Endodermal cell (in vitro differentiated cells): ENCODE data around the gene DHRS7B. TPM values are rescaled to one million over a fixed set of nuclear protein-coding genes. Genes with fewer than 3 reads are reported as not detected.

Source experiments
- DNase-seq: peaks from one replicate; pipeline ENCODE4 v3.0.0-alpha.2; 2017
- H3K27ac ChIP-seq: 2 replicates; pipeline ENCODE4 v1.5.1; 2013; ENCODE audit warnings: mild to moderate bottlenecking, low read depth, low read length, moderate library complexity
- H3K27me3 ChIP-seq: 2 replicates; pipeline ENCODE4 v1.6.1; 2013; ENCODE audit warnings: mild to moderate bottlenecking, low read length, moderate library complexity; ENCODE audit not compliant: insufficient read depth, control insufficient read depth, poor library complexity, severe bottlenecking
- H3K36me3 ChIP-seq: 2 replicates; pipeline ENCODE4 v1.7.0; 2013; ENCODE audit warnings: mild to moderate bottlenecking, low read length, moderate library complexity; ENCODE audit not compliant: control insufficient read depth, insufficient read depth
- H3K4me1 ChIP-seq: one replicate; pipeline ENCODE4 v1.7.0; 2013; ENCODE audit warnings: low read length; ENCODE audit not compliant: control insufficient read depth, insufficient read depth
- H3K4me3 ChIP-seq: 2 replicates; pipeline ENCODE4 v1.5.1; 2013; ENCODE audit warnings: mild to moderate bottlenecking, low read length, moderate library complexity
- H3K9ac ChIP-seq: 2 replicates; pipeline ENCODE4 v1.6.1; 2013; ENCODE audit warnings: mild to moderate bottlenecking, low read length, moderate library complexity; ENCODE audit not compliant: poor library complexity, severe bottlenecking; ENCODE audit errors: extremely low read depth
- H3K9me3 ChIP-seq: 2 replicates; pipeline ENCODE4 v1.6.1; 2013; ENCODE audit warnings: mild to moderate bottlenecking, low read length, moderate library complexity; ENCODE audit not compliant: control insufficient read depth
- H3K27ac Mint-ChIP-seq: 2 replicates; pipeline ENCODE4 v1.8.0; 2020; ENCODE audit warnings: mixed read lengths
- H3K27me3 Mint-ChIP-seq: 2 replicates; pipeline ENCODE4 v1.8.0; 2021; ENCODE audit warnings: mild to moderate bottlenecking, mixed read lengths; ENCODE audit not compliant: insufficient read depth
- H3K36me3 Mint-ChIP-seq: 2 replicates; pipeline ENCODE4 v1.8.0; 2020; ENCODE audit warnings: low read depth, mixed read lengths
- H3K4me1 Mint-ChIP-seq: 2 replicates; pipeline ENCODE4 v1.8.0; 2020; ENCODE audit warnings: mixed read lengths
- H3K4me3 Mint-ChIP-seq: 2 replicates; pipeline ENCODE4 v1.8.0; 2020; ENCODE audit warnings: mild to moderate bottlenecking, moderate library complexity, mixed read lengths
- H3K9me3 Mint-ChIP-seq: 2 replicates; pipeline ENCODE4 v1.8.0; 2020; ENCODE audit warnings: mild to moderate bottlenecking, mixed read lengths
- CTCF ChIP-seq: fragments of 200-600 bp; sonication (generic); conservative IDR thresholded peaks from 2 replicates; pipeline ENCODE4 v1.5.0; 2021; ENCODE audit warnings: antibody characterized with exemption, mild to moderate bottlenecking
- WGBS, 2 experiments: methylation state at CpG; one replicate each; pipeline versions ENCODE4 v1.1.5 to v1.1.7; 2013; ENCODE audit warnings: missing lambda C conversion rate in 2 of 2, mixed read lengths in 1 of 2; ENCODE audit not compliant: insufficient coverage in 1 of 2, insufficient read length in 1 of 2; 5-methylcytosine and 5-hydroxymethylcytosine counted together
- total RNA-seq, 2 donors: library from RNA; stranded (reverse); fragmentation: NEBNext Ultra II Directional in 1 of 2; extraction: Animal tissue kit (Norgen Biotek cat#: 25700) in 1 of 2; gene quantifications; 2 replicates in 1 of 2; 3 replicates in 1 of 2; pipeline ENCODE4 v1.2.1, GENCODE V29; 2021

The DHRS7B gene
- total RNA-seq, 2 donors from 2014 or later, result 20.8 to 24.2 TPM

- H3K4me3 ChIP-seq, result peak overlapping the region; percentile 89
- Mint-ChIP-seq H3K9me3 (peaks cover 3% of the 10 kb centered on the region), H3K27me3 (no peaks in the 10 kb centered on the region), H3K27ac (no peak overlapping the region), H3K4me1 (peaks cover 2% of the 10 kb centered on the region), H3K36me3 (peaks cover 5% of the 10 kb centered on the region), H3K4me3 (peak overlapping the region; percentile 88)
- no peak for DNase-seq
- WGBS, 2 experiments, result 81 to 83% methylated on average over 4 of the region's 6 CpGs
- TF ChIP-seq CTCF, result no peak
- H3K36me3 ChIP-seq, result peaks cover 6% of the 10 kb centered on the region
- no peaks in the 10 kb centered on the region for H3K9me3 ChIP-seq
- no peak overlapping the region for H3K9ac ChIP-seq
- H3K4me1 ChIP-seq, result no peaks in the 10 kb centered on the region
- H3K27ac ChIP-seq, result no peak overlapping the region
- H3K27me3 ChIP-seq, result no peaks in the 10 kb centered on the region
Observed at GRCh38 chr17:21125862-21126261, 902 bp upstream of the DHRS7B start.

- 29 to 35% methylated on average over 4 to 9 of the region's 9 CpGs for WGBS, 2 experiments
- TF ChIP-seq CTCF, result no peak
- Histone ChIP-seq H3K27me3 (no peaks in the 10 kb centered on the region), H3K4me1 (no peaks in the 10 kb centered on the region), H3K9ac (peak overlapping the region; percentile 93), H3K27ac (no peak overlapping the region), H3K9me3 (peaks cover 8% of the 10 kb centered on the region), H3K36me3 (peaks cover 9% of the 10 kb centered on the region), H3K4me3 (peak overlapping the region; percentile 89)
- Mint-ChIP-seq H3K4me3 (peak overlapping the region; percentile 88), H3K27me3 (no peaks in the 10 kb centered on the region), H3K4me1 (peaks cover 8% of the 10 kb centered on the region), H3K36me3 (peaks cover 9% of the 10 kb centered on the region), H3K27ac (peak overlapping the region; percentile 92), H3K9me3 (peaks cover 14% of the 10 kb centered on the region)
- DNase-seq, result no peak
Observed at GRCh38 chr17:21127509-21128077, 829 bp downstream of the DHRS7B start.

GRCh38 chr17:21129023-21129681 lies 2.4 kb downstream of the DHRS7B start:
- Mint-ChIP-seq H3K27me3 (no peaks in the 10 kb centered on the region), H3K27ac (peak overlapping the region; percentile 27)

More at GRCh38 chr17:21129023-21129681, 2.4 kb downstream of the DHRS7B start:
- Histone ChIP-seq H3K4me1 (no peaks in the 10 kb centered on the region), H3K9ac (no peak overlapping the region), H3K9me3 (peaks cover 24% of the 10 kb centered on the region), H3K36me3 (peaks cover 15% of the 10 kb centered on the region), H3K4me3 (no peak overlapping the region), H3K27me3 (no peaks in the 10 kb centered on the region), H3K27ac (no peak overlapping the region)
- peak overlapping the region; percentile 88 for H3K4me3 Mint-ChIP-seq
- peaks cover 24% of the 10 kb centered on the region for H3K36me3 Mint-ChIP-seq
- peak; percentile 58 for TF ChIP-seq CTCF
- DNase-seq, result no peak
- peaks cover 29% of the 10 kb centered on the region for H3K9me3 Mint-ChIP-seq
- WGBS, 2 experiments, result 79 to 95% methylated on average over 3 to 9 of the region's 9 CpGs
- peaks cover 8% of the 10 kb centered on the region for H3K4me1 Mint-ChIP-seq
